HG02870 (cell line): ENCODE results near the gene OR2V2.
"Not testable (repeated sequence)": the region's sequence is repeated elsewhere in the genome, so short reads cannot be mapped to it uniquely, and the experiment has no call there.

Source experiments
- ATAC-seq: cut with Tn5 transposase; IDR thresholded peaks from one replicate; pipeline ENCODE4 v1.9.1; 2021; ENCODE audit warnings: mild to moderate bottlenecking, moderate library complexity; ENCODE audit not compliant: unreplicated experiment

The OR2V2 gene

DNA sequence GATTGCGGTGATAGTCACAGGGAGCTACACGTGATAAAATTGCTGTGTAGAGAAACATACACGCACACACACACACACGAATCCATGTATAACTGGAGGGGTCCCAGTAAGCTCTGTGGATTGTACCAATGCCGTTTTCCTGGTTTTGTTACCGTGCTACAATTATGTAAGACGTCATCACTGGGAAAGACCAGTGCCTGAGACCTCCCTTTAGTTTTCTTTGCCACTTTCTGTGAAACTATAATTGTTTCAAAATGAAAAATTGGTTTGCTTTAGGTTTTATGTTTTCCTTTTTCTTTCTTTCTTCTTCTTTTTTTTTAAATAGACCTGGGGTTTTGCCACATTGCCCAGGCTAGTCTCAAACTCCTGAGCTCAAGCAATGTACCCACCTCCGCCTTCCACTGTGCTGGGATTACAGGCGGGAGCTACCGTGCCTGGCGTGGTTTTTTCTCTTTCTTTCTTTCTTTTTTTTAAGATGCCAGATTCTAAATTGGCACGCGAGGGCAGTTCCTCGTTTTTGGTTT is 21.3 kb downstream of the OR2V2 start:
- no peak for ATAC-seq

DNA sequence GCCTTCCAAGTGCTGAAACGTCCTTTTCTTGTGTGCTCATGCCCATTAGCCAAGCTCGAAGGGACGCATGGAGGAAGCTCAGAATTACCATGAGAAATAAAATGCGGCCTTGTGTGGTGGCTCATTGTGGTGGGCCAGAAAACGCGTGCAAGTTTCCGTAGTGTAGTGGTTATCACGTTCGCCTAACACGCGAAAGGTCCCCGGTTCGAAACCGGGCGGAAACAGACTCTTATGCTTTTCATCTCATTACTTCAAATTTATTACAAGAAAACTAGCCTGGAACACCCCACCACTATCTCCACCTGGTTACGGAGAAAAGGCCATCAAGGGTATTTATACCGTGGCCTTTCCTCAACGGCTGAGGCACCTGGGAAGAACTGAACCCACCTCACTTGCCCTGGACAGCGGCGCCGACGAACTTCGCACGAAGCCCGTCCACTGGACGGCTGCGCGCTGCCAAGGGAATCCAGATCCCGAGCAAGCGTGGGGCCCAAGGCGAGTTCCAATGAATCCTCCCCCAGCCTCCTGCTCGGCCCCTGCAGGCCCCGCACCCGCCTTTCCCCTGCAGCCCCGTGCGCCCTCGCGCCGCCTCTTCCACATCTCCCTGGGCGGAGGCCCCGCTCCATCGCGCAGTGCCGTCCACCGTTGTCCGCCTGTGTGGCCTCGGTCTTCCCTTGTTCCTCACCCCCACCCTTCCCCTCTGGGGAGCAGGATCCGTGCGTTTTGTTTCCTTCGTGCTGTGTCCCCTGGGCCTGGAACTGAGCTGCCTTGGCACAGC is 22.3 kb downstream of the OR2V2 start:
- ATAC-seq, result not testable (repeated sequence)

- ATAC-seq, result no peak
Observed at GRCh38 chr5:181170237-181170825, 22.9 kb downstream of the OR2V2 start.

GRCh38 chr5:181170996-181171395 is 23.6 kb downstream of the OR2V2 start:
- no peak for ATAC-seq

- no peak for ATAC-seq
Observed at GRCh38 chr5:181171782-181172181, 24.4 kb downstream of the OR2V2 start.

GRCh38 chr5:181173027-181173419 is 25.6 kb downstream of the OR2V2 start:
- no peak for ATAC-seq

GRCh38 chr5:181173420-181174342 is 26.3 kb downstream of the OR2V2 start:
- no peak for ATAC-seq

- no peak for ATAC-seq
Observed at GRCh38 chr5:181176254-181176952, 29.0 kb downstream of the OR2V2 start.

- ATAC-seq, result not testable (repeated sequence)
Observed at GRCh38 chr5:181177559-181177958, 30.2 kb downstream of the OR2V2 start.

DNA sequence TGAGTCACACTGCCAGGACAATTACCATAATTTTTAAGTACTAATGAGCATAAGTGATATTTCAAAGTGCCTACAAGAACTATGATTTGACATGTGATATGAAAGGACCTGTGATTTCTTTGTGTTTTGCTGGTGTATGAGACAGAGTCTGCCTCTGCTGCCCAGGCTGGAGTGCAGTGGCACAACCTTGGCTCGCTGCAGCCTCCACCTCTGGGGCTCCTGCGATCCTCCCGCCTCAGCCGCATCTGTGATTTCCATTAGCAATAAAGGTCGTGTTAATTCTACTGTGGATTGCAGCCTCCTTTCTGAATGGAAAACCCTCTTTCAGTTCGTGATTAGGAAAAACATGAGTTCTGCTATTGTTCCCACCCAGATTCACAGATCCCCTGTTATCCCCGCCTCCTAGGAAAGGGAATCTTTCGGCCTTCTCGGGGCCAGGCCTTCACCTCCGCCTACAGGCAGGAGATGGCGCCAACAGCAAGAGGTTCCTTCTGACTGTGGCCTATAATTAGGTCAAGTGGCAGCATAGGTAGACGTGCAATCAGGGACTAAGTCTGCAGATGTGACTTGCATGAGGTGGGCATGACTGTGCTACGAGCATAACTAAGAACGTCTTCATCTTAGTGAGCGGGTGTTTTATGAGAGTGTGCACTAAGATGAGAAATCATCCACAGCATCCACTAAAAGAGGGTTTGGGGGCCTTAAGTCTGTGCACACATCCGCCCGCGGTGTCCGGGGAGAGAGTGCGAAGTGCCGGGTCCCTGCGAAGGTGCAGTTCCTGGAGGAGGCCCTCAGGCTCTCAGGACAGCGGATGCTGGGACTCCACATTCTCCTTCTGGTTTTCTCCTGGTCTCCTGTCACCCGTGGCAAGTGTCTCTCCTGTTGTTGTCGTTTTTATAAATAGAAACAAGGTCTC is 34.5 kb downstream of the OR2V2 start:
- peak; percentile 57 for ATAC-seq

GRCh38 chr5:181182651-181183050 is 35.3 kb downstream of the OR2V2 start:
- ATAC-seq, result no peak

DNA sequence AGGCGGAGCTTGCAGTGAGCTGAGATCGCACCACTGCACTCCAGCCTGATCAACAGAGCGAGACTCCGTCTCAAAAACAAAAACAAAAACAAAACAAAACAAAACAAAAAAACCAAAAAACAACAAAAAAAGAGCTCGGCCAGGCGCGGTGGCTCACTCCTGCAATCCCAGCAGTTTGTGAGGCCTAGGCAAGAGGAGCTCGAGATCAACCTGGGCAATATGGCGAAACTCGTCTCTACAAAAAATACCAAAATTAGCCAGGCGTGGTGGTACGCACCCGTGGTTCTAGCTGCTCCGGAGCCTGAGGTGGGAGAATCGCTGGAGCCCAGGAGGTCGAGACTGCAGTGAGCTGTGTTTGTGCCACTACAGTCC is 37.4 kb downstream of the OR2V2 start:
- ATAC-seq, result no peak

DNA sequence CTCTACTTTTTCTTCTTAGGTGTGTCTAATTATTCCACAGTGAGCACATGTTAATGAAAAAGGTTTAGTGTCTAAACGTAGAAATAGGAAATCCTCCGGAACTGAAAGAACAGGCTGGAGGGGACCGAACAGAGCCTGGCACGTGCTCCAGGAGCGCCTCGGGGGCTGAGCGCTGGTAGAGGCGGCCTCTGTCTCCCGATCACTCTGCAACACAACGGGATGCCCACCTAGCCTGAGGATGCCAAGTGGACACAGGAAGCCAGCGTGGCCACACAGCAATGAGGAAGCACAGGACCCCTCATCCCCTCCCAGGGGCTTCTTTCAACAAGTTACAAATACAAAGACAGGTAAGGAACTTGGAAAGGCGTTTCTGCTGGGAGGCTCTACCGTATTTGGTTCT is 38.2 kb downstream of the OR2V2 start:
- ATAC-seq, result no peak

GRCh38 chr5:181186022-181186421 is 38.6 kb downstream of the OR2V2 start:
- ATAC-seq, result no peak

DNA sequence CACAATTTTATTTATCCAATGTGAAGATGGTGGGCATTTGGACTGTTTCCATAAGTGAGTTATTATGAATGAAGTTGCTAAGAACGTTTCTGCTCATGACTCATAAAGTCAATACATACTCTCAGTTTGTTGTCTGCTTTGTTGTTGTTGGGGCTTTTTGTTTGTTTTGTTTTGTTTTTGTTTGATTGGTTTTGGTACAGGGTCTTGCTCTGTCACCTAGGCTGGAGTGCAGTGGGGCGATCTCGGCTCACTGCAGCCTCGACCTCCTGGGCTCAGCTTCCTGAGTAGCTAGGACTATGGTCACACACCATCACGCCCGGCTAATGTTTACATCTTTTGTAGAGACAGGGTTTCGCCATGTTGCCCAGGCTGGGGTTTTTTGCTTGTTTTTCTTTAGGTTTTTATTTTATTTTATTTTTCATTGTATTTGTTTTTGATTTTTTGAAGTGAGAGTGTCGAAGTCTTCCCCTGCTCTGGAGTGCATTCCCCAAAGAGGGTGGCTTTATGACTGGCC is 39.7 kb downstream of the OR2V2 start:
- ATAC-seq, result no peak

- no peak for ATAC-seq
Observed at GRCh38 chr5:181187500-181188213, 40.3 kb downstream of the OR2V2 start.

DNA sequence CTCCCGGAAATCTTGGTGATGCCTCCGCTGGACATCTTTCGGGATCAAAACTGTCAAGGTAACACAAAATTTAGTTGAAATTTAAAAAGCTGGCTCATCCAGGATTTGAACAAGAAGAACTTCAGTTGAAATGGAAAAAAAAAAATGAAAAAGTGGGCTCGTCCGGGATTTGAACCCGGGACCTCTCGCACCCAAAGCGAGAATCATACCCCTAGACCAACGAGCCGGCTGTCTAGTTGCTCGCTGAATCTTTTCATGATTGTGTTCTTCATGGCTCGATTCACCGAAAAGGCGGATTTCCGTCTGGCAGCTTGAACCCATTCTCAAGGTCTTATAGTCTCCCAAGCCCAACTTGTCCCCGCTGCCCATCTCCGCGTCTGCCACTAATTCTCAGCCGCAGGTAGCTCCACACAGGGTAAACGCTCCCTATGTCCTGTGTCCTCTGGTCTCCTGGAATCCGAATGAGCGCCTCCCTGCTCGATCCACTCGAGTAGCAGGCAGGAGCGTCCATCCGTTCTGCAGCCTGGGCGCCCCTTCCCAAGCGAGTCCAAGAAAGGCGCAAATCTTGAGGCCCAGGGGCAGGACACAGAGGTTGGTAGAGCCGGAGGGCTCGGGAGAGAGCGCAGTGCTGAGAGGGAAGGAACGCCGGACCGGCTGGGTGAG is 41.4 kb downstream of the OR2V2 start:
- no peak for ATAC-seq

DNA sequence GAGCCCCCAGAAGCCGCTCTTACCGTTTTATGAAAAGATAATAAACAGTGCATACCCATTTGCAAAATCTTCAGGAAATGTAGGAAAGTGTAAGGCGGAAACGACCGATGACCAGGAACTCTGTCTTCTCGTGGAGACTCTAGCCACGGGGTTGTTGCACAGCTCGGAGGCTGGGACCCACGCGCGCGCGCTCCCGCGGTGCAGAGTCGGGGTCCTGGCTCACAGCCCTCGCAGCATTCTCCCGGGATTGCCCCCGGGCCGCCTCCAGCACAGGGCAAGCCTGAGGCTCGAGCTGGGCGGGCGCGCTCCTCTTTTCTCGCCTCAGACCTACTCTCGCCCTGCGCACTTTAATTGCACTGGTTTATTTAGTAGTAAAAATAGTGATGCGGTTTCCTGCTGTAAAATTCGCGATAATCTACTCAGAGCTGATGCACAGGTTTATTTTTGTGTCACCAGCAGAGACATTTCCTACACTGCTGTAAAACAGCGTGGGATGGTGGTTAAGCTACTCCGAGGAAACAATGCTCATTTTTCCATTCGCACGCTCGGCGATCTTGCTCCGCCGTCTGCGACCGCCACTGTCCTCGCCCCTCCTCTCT is 42.1 kb downstream of the OR2V2 start:
- no peak for ATAC-seq
